Gastrocnemius medialis (tissue), 4 donors: ENCODE results near the gene DIP2C. TPM values are rescaled to one million over a fixed set of nuclear protein-coding genes. Genes with fewer than 3 reads are reported as not detected.
A peak's percentile ranks its signal among the peaks of the same experiment; 100 is the strongest.
"Not testable (repeated sequence)": the region's sequence is repeated elsewhere in the genome, so short reads cannot be mapped to it uniquely, and the experiment has no call there.

Experiments
- ATAC-seq, 2 donors: fragments of 150-250 bp; one replicate each; pipeline ENCODE4 v1.9.1; 2016
- DNase-seq, 2 donors: peaks; one replicate each; pipeline ENCODE4 v3.0.0-alpha.2; 2019
- H3K27ac ChIP-seq, 4 donors: fragments of 200-600 bp; sonication (generic); 1 replicate in 1 of 4; 2 replicates in 3 of 4; pipeline ENCODE4 v1.5.1; 2016 to 2018; ENCODE audit warnings: mild to moderate bottlenecking in 2 of 4, moderate library complexity in 1 of 4
- H3K27me3 ChIP-seq, 3 donors: fragments of 200-600 bp; sonication (generic) in 2 of 3; 1 replicate in 1 of 3; 2 replicates in 2 of 3; pipeline versions ENCODE4 v1.5.1 to v1.6.0; 2016 to 2019; ENCODE audit warnings: mild to moderate bottlenecking in 1 of 3, moderate library complexity in 1 of 3
- H3K36me3 ChIP-seq, 2 donors: fragments of 200-600 bp; sonication (generic) in 1 of 2; one replicate each; pipeline ENCODE4 v1.5.1; 2017 to 2018
- H3K4me1 ChIP-seq, 2 donors: fragments of 200-600 bp; sonication (generic) in 1 of 2; one replicate each; pipeline ENCODE4 v1.5.1; 2016 to 2017; ENCODE audit warnings: mild to moderate bottlenecking in 2 of 2
- H3K4me3 ChIP-seq, 4 donors: fragments of 200-600 bp; sonication (generic) in 3 of 4; 1 replicate in 1 of 4; 2 replicates in 3 of 4; pipeline ENCODE4 v1.5.1; 2016 to 2019; ENCODE audit warnings: mild to moderate bottlenecking in 2 of 4
- H3K9me3 ChIP-seq, 3 donors: fragments of 200-600 bp; sonication (generic) in 2 of 3; 1 replicate in 1 of 3; 2 replicates in 2 of 3; pipeline ENCODE4 v1.5.1; 2016 to 2019
- POLR2A ChIP-seq, 2 donors: fragments of 450-650 bp; IDR thresholded peaks; one replicate each; pipeline ENCODE4 v1.6.1; 2017; ENCODE audit warnings: antibody characterized with exemption in 2 of 2, mild to moderate bottlenecking in 2 of 2, moderate library complexity in 2 of 2
- in situ Hi-C, 4 donors: fragments of 200-750 bp; cut with MboI; loops; one replicate each; pipeline versions ENCODE4 v1.15.0 to v1.8.0; 2017; ENCODE audit warnings: low sequenced_read_pairs in 4 of 4
- intact Hi-C: fragments of 100-400 bp; cut with DNase I; formaldehyde crosslinking; loops from one replicate; pipeline ENCODE4 v1.15.1; 2023; ENCODE audit warnings: low total_unique reads
- total RNA-seq, 4 donors: library from RNA; depleted of rRNA; stranded (reverse); fragments of >200 nt; gene quantifications; one replicate each; pipeline versions ENCODE4 v1.1.0 to v1.2.3, GENCODE V29; 2016
- TF ChIP-seq, protein P1 (sequence below), 5 experiments: fragments of 450-650 bp in 3 of 5; fragments of 200-600 bp in 2 of 5; sonication (generic) in 2 of 5; IDR thresholded peaks in 4 of 5; conservative IDR thresholded peaks in 1 of 5; 1 replicate in 4 of 5; 2 replicates in 1 of 5; pipeline ENCODE4 v1.5.1; 2016 to 2019; ENCODE audit warnings: antibody characterized with exemption in 5 of 5, mild to moderate bottlenecking in 3 of 5, moderate library complexity in 3 of 5

The DIP2C gene
- total RNA-seq, 4 donors from 2014 or later, result 19.1 to 60.0 (median 30.2) TPM

- H3K27ac ChIP-seq, result peak overlapping the region; percentile 38 to 64 (median 53)
- H3K4me1 ChIP-seq, result peaks cover 29 to 40% of the 10 kb centered on the region in 2 donors
- intact Hi-C loops (no loop called here), in situ Hi-C loops (no loop called here)
- no peak for DNase-seq
- H3K27me3 ChIP-seq, result no peaks in the 10 kb centered on the region
- TF ChIP-seq POLR2A (IDR thresholded peaks at IDR 0.05), result peak; percentile 15 to 27
- TF ChIP-seq, protein P1, sequence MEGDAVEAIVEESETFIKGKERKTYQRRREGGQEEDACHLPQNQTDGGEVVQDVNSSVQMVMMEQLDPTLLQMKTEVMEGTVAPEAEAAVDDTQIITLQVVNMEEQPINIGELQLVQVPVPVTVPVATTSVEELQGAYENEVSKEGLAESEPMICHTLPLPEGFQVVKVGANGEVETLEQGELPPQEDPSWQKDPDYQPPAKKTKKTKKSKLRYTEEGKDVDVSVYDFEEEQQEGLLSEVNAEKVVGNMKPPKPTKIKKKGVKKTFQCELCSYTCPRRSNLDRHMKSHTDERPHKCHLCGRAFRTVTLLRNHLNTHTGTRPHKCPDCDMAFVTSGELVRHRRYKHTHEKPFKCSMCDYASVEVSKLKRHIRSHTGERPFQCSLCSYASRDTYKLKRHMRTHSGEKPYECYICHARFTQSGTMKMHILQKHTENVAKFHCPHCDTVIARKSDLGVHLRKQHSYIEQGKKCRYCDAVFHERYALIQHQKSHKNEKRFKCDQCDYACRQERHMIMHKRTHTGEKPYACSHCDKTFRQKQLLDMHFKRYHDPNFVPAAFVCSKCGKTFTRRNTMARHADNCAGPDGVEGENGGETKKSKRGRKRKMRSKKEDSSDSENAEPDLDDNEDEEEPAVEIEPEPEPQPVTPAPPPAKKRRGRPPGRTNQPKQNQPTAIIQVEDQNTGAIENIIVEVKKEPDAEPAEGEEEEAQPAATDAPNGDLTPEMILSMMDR (IDR thresholded peaks at IDR 0.05 in 4 of 5, conservative IDR thresholded peaks at IDR 0.05 in 1 of 5), result no peak
- peak overlapping the region; percentile 21 to 36 (median 24) for H3K4me3 ChIP-seq
- H3K9me3 ChIP-seq, result peaks cover 0 to 6% (median under 1%) of the 10 kb centered on the region in 3 donors
- no peaks in the 10 kb centered on the region for H3K36me3 ChIP-seq
- ATAC-seq, result peak; percentile 40 to 50
These were observed 39.5 kb downstream of the DIP2C start for GRCh38 chr10:649798-650440.

GRCh38 chr10:649445-649797 lies 40.0 kb downstream of the DIP2C start:
- intact Hi-C loops, result no loop called here
- no peak for ATAC-seq
- in situ Hi-C loops, result no loop called here

DNA sequence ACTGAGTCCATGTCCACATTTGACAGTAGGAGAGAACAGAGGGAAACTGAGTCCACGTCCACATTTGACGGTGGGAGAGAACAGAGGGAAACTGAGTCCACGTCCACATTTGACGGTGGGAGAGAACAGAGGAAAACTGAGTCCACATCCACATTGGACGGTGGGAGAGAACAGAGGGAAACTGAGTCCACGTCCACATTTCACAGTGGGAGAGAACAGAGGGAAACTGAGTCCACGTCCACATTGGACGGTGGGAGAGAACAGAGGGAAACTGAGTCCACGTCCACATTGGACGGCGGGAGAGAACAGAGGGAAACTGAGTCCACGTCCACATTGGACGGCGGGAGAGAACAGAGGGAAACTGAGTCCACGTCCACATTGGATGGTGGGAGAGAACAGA lies 42.4 kb downstream of the DIP2C start:
- H3K27ac ChIP-seq, H3K36me3 ChIP-seq, H3K27me3 ChIP-seq, DNase-seq, H3K4me3 ChIP-seq, in situ Hi-C loops, ATAC-seq, intact Hi-C loops: not testable (repeated sequence)
- H3K4me1 ChIP-seq, result peaks cover 13 to 25% of the 10 kb centered on the region in 2 donors
- peaks cover 0 to 12% (median 2%) of the 10 kb centered on the region in 3 donors for H3K9me3 ChIP-seq

More at GRCh38 chr10:649445-649797, 40.0 kb downstream of the DIP2C start:
- TF ChIP-seq, protein P1 (IDR thresholded peaks at IDR 0.05 in 4 of 5, conservative IDR thresholded peaks at IDR 0.05 in 1 of 5), result no peak
- no peak for TF ChIP-seq POLR2A (IDR thresholded peaks at IDR 0.05)
- no peaks in the 10 kb centered on the region for H3K27me3 ChIP-seq
- H3K4me1 ChIP-seq, result peaks cover 24 to 35% of the 10 kb centered on the region in 2 donors
- no peak overlapping the region for H3K4me3 ChIP-seq
- H3K9me3 ChIP-seq, result peaks cover 0 to 9% (median 2%) of the 10 kb centered on the region in 3 donors
- H3K27ac ChIP-seq, result peak overlapping the region in 2 of 4 donors; percentile 0 to 22
- no peak for DNase-seq
- no peaks in the 10 kb centered on the region for H3K36me3 ChIP-seq

DNA sequence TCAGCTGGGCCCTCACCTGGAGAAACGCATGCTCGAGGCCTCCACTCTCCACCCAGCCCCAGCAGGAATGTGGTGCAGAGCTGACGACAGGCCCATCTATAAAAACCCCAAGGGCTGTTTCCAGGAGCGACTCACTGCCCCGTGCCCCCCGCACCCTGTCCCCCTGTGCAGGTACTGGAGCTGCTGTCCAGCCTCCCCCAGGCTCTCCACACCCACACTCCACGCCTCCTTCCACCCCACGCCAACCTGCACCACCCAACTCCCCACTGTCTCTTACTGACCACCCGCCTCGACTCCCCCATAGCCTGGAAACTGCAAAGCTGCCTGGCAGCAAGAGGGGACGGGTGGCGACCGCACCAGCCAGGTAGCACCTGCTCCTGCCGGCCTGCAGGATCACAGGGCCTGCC lies 43.3 kb downstream of the DIP2C start:
- DNase-seq (no peak), ATAC-seq (no peak)
- TF ChIP-seq, protein P1 (IDR thresholded peaks at IDR 0.05 in 4 of 5, conservative IDR thresholded peaks at IDR 0.05 in 1 of 5), result no peak
- TF ChIP-seq POLR2A (IDR thresholded peaks at IDR 0.05), result no peak
- in situ Hi-C loops (no loop called here), intact Hi-C loops (no loop called here)
- Histone ChIP-seq H3K27ac (no peak overlapping the region), H3K27me3 (no peaks in the 10 kb centered on the region), H3K4me1 (peaks cover 5 to 16% of the 10 kb centered on the region in 2 donors), H3K4me3 (no peak overlapping the region), H3K9me3 (peaks cover 0 to 12% (median 2%) of the 10 kb centered on the region in 3 donors), H3K36me3 (no peaks in the 10 kb centered on the region)

DNA sequence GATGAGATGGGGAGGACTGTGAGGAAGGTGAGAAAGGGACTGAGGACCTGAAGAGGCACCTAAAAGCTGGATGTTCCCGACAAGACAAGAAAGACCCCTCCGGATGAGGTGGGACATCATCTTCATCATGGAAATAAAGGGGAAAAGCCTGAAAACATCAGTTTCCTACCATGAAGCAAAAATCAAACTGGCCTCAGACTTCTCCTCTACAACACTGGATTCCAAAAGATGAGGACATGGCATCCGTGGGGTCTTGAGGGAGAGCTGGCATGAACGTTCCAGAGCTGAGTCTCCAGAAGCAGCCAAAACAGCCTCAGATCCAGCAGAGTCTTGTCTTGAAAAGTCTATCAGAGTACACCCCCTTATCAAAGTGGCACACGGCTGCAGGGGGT lies 44.5 kb downstream of the DIP2C start:
- in situ Hi-C loops (no loop called here), intact Hi-C loops (no loop called here)
- Histone ChIP-seq H3K9me3 (peaks cover 0 to 12% (median 2%) of the 10 kb centered on the region in 3 donors), H3K36me3 (no peaks in the 10 kb centered on the region), H3K4me1 (peaks cover 0 to 6% of the 10 kb centered on the region in 2 donors), H3K27me3 (no peaks in the 10 kb centered on the region), H3K27ac (no peak overlapping the region), H3K4me3 (no peak overlapping the region)
- ATAC-seq, result no peak
- no peak for TF ChIP-seq POLR2A (IDR thresholded peaks at IDR 0.05)
- TF ChIP-seq, protein P1 (IDR thresholded peaks at IDR 0.05 in 4 of 5, conservative IDR thresholded peaks at IDR 0.05 in 1 of 5), result no peak
- no peak for DNase-seq
